PFSK-1 (cell line): Measurements from ENCODE around the gene UVRAG.

Experiments
- POLR2AphosphoS5 ChIP-seq: IDR thresholded peaks from 2 replicates; pipeline ENCODE4 v1.6.1; 2012; ENCODE audit warnings: low read depth, mild to moderate bottlenecking, control low read depth, low read length, moderate library complexity
- TAF1 ChIP-seq: IDR thresholded peaks from 2 replicates; pipeline ENCODE4 v1.6.1; 2012; ENCODE audit warnings: low read length, control low read depth, borderline replicate concordance; ENCODE audit not compliant: insufficient read depth

DNA sequence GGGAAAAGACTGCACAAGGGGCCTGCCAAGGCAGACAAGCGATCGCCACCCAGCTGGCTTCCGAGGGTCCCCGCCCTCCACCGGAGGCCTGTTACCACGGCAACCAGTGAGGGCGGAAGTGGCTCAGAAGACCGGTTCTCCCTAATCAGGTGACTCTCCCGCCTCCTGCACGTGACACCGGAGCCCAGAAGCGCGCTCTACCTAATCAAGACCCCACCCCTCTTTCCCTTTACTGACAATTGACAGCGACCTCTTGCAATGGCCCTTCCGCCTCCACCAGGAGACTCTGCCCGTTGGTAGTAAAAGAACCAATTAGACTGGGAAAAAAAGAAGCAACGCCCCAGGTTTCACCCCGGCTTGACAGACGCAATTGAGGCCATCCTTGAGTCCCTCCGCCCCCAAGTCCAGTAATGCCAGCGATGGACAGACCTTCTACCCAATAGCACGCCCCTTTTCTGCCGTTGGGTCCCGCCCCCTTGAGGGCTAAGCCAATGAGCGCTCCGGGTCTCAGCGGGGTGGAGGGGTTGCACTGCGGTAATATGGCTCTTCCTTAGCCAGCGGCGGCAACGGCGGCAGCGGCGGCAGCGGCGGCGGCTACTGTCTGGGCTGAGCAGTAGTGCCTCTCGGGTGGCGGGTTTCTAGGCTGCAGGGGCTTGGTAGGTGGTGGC is at the start of gene UVRAG:
- TF ChIP-seq POLR2AphosphoS5 (peak; percentile 88), TAF1 (peak; percentile 85; the same call in 1 of the 2 replicates)
